ENCODE measurements around the gene OSBPL5.

DNA sequence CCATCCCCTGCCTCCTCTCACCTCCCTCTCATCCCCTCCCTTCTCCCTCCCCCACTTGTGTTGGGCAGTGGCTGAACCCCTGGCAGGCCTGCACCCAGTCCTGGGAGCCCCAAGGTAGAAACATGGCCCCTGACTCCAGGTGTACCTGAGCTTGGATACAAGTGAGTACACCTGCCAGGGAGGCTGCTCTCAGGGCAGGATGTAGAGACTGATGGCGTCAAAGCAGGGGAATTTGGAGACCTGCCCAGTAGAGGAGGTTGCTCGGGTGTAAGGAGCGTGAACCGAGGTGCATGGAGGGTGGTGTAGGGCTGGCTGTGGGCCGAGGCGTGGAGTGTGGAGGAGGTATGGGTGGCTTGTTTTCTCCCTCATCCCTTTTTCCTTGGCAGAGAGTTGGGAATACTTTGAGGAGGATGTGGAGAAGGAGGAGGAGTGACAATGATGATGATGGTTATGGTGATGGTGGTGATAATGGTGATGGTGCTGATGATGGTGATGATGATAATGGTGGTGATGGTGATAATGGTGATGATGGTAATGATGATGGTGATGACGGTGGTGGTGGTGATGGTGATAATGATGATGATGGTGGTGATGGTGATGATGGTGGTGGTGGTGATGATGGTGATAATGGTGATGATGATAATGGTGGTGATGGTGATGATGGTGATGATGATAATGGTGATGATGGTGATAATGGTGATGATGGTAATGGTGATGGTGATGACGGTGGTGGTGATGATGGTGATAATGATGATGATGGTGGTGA, 41.2 kb upstream of the OSBPL5 start:
- TF ChIP-seq, protein P1, sequence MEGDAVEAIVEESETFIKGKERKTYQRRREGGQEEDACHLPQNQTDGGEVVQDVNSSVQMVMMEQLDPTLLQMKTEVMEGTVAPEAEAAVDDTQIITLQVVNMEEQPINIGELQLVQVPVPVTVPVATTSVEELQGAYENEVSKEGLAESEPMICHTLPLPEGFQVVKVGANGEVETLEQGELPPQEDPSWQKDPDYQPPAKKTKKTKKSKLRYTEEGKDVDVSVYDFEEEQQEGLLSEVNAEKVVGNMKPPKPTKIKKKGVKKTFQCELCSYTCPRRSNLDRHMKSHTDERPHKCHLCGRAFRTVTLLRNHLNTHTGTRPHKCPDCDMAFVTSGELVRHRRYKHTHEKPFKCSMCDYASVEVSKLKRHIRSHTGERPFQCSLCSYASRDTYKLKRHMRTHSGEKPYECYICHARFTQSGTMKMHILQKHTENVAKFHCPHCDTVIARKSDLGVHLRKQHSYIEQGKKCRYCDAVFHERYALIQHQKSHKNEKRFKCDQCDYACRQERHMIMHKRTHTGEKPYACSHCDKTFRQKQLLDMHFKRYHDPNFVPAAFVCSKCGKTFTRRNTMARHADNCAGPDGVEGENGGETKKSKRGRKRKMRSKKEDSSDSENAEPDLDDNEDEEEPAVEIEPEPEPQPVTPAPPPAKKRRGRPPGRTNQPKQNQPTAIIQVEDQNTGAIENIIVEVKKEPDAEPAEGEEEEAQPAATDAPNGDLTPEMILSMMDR (IDR thresholded peaks at IDR 0.05) = no peak
- no peak for TF ChIP-seq POLR2A (IDR thresholded peaks at IDR 0.05)

Data from heart left ventricle (tissue), 13 donors.